Renal cortical epithelial cell (primary cell): ENCODE data around the gene MTMR11. TPM values are rescaled to one million over a fixed set of nuclear protein-coding genes. Genes with fewer than 3 reads are reported as not detected.
"Not testable (repeated sequence)": the region's sequence is repeated elsewhere in the genome, so short reads cannot be mapped to it uniquely, and the experiment has no call there.

Experiments used
- DNase-seq: peaks from one replicate; pipeline ENCODE4 v3.0.0-alpha.2; 2011; ENCODE audit warnings: low read depth
- total RNA-seq: library from RNA; depleted of rRNA; stranded (reverse); fragments of >200 nt; gene quantifications from 2 replicates; pipeline ENCODE4 v1.2.3, GENCODE V29; 2014

MTMR11 gene, protein sequence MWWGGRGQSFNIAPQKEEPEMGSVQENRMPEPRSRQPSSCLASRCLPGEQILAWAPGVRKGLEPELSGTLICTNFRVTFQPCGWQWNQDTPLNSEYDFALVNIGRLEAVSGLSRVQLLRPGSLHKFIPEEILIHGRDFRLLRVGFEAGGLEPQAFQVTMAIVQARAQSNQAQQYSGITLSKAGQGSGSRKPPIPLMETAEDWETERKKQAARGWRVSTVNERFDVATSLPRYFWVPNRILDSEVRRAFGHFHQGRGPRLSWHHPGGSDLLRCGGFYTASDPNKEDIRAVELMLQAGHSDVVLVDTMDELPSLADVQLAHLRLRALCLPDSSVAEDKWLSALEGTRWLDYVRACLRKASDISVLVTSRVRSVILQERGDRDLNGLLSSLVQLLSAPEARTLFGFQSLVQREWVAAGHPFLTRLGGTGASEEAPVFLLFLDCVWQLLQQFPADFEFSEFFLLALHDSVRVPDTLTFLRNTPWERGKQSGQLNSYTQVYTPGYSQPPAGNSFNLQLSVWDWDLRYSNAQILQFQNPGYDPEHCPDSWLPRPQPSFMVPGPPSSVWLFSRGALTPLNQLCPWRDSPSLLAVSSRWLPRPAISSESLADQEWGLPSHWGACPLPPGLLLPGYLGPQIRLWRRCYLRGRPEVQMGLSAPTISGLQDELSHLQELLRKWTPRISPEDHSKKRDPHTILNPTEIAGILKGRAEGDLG
- 5.6 and 7.3 TPM in 2 replicates for total RNA-seq

DNA sequence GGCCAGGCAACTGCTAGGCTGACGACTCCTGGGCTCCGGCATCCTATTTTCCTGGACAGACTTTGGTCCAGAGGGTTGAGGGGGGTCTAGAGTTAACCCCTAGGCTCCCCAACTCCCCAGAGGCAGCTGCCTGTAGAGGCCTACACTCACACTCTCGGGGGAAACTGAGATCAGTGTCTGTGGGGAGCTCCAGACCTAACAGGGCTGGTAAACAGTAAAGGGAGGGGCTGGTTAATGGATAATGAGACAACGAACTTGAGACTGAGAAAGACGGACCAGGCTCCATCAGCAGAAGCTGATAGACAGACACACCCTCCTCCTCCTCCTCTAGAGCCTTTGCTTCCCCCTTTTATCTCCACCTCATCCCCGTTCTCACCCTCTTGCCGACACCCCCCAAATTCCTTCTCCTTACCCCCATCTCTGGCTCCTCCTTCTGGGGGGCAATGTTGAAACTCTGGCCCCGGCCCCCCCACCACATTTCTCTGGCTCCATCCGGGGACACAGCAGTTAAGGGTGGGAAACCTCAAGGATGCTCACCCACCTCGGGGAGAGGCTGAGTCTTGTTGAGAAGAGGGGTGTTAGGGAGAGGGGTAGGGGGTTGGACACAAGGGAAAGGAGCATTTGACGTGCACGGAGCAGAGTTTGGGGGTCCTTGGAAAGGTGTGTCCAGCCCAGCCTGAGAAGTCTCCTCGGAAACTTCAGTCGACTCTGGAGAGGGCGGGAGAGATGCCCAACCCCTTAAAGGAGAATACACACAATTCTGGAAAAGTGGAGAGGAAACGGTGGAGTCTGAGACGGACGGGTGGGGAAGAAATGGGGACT is at the start of gene MTMR11:
TSS of gene MTMR11 (minus strand) at position 710 of the 822 bp plus-strand sequence. CDS start at position 478, 232 bp downstream.
- peak; percentile 59 for DNase-seq

DNA sequence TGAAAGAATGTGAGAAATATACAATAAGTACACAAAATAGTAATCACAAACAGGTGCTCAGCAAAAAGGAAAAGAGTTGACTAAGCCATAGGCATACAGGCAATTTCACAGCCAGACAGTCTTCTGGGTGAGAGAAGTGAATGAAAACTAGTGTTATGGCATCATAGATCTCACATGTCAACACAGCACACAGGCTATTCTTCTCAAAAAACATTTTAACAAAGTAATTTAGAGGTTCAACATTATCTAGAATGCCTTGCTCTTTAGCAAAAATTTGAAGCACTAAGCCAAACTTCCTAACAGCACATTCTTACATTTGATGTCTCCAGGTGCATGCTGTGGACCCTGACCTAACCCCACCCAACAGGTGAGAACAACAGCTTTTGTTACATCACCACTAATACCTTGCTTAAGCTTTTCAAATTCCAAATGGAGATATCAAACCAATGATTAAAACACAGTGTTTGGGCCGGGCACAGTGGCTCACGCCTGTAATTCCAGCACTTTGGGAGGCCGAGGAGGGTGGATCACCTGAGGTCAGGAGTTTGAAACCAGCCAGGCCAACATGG is 43.4 kb upstream of the MTMR11 start:
- DNase-seq: no peak

DNA sequence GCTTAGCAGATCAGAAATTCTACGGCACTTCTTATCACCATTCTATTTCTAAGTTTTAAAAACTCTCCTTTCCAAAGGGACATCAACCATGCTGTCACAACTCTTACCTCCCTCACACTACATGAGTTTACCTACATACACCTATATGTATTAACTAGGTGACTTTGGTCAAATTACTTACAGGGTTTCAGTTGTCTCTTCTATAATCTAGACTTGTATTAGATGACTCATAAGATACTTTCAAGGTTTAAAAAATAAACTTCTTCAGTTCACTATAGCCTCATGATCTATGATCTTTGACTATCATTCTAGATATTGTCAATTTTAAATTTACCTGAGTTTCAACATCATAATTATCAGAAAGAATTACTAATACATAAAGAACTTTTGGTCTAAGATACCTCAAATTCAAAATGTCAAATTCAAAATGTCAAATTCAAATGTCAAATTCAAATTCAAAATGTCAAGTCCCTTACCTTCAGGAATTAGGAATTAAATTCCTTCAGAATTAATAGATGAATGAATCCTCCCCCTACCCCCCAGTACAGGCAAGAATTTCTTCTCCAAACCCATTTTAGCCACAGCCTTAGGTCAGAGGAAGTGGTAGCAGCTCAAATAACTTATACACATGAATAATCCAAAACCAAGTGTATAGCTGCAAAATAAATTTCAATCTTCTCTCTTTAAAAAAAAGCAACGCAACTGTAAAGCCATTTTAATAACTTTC is 42.7 kb upstream of the MTMR11 start:
- no peak for DNase-seq

DNA sequence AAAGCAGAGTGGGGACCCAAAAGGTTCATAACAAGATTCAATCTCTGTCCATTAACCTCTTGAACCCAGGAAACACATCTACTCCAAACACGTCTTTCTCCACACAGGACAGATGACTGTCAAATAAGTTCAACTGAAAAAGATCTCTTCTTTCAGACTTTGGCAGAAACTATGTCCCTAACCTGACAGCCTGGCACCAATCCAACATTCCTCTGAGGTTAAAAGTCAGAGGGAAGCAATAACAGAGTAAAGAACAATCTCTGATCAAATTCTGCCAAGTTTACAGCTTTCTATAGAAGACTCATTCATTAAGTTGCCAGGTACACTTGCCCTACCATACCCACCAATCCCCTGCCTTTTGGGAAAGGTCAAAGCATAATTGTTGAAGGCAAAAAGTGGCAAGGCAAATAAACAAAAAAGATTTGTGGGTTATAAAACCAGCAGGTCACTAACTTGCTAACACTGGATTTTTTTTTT is 41.9 kb upstream of the MTMR11 start:
- DNase-seq: peak; percentile 63

DNA sequence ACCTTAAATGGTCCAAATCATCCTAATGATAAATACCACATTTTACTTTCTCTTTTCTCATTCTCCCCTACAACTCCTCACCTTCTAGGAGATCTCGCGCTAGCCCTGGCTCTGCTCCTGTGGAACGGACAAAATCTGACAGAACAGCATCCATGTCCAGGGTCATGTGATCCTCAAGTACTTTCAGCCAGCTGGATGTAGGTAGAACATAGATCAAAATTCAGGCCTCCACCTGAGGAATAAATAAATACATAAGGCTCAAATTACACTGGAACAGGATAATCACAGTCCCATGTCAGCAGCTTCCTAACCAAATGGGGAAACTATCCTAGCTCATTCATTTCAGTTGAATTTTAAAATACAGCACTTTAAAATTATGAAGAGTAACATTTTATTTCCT is 40.7 kb upstream of the MTMR11 start:
- DNase-seq: no peak

DNA sequence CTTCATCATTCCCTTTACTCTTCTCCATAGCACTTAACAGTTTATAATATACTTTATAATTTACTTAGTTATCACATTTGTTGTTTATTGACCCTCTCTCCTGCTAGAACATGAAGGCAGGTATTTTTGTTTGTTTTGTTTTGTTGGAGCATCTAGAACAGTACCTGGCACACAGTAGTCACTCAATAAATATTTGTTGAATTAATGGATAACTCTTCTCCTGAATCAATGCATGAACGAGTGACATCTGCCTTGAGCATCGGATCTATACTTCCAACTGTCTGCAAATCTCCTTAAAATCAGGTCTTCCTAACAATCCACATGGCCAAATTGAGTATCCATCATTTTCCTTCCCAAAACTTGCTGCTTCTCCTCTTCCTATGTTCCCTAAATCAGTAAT is 35.9 kb upstream of the MTMR11 start:
- no peak for DNase-seq

DNA sequence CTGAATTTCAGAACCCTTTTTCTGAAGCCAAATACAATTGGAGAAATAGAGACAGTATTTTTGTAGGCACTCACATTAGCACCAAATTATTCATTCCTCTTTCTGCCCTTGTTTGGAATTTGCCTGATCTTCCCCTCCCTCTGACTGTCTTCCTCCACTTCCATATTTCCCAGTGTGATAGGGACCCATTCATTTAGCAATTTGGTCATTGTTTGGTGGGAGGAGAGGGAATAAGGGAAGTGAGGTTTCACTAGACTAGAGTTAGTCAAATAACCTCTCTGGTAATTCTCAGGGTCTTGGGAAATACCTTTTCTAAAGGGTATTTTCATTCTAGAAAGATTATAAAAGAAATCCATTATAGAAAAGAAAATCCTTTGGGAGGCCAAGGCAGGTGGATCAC is 31.0 kb upstream of the MTMR11 start:
- no peak for DNase-seq

DNA sequence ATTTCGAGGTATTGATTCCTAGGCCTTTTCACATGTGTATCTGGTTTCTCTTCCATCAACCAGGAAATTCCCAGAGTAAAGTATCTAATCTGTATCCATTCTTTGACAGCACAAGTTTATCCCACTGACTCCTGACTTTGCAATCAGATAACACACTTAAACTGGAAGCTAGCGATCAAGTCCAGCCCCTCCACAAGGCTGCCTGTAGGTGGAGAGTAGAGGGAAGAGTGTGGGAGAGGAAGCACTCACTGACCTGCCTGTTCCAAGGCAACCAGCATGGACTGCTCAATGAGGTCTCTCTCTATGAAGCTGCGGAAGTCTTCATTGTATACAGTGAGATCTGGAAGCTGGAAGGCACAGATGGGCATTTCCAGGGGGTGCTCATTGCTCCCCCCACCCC is 30.4 kb upstream of the MTMR11 start:
- DNase-seq: no peak

DNA sequence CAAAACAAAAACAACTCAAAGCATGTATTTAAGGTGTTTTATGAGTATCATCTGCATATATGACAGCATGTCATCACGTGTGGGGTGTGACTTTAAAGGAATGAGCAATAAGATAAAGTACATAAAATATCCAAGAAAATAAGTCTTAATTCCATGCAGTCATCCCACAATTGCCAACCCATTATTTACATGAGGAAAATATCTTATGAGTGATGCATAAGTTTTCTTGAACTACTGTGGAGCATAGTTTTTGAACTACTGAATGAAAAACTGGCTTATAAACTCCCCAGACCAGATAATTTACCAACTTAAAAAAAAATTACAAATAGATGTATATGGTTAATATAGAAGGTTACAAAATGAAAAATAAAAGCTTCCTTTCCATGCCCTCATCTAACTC is 29.7 kb upstream of the MTMR11 start:
- no peak for DNase-seq

DNA sequence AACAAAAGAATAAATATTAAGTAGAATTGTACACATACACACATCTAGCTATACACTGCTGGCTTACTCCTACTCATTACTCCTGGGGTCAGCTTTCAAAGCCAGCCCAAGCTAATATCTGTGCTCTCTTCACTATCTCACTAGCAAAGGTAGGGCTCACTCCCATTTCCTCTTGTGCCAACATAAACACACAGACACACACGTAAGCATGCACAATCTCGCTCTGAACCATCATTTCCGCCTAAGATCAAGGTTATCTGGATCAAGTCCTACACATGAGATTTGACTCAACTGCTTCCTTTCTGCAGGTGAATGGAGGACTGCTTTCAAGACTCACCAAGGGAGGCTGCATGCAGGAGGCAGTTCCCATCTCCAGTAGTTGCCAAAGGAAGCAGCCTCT is 28.8 kb upstream of the MTMR11 start:
- no peak for DNase-seq

DNA sequence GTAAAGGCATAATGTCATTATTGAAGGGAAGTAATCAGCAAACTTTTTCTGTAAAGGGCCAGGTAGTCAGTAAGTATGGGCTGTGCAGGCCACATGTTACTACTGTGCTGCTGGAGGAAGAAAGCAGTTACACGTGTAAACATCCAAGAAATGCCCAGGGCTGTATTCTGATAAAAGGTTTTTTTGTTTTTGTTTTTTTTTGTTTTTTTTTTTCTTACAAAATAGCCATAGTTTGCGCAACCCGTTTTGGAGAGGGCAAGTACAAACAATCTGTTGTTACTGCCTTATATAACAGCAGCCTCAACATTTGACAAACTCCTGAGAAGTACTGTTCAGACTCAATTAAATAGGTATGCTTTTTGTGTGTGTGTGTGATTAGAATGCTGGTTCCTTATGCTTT is 26.7 kb upstream of the MTMR11 start:
- DNase-seq: peak; percentile 52

DNA sequence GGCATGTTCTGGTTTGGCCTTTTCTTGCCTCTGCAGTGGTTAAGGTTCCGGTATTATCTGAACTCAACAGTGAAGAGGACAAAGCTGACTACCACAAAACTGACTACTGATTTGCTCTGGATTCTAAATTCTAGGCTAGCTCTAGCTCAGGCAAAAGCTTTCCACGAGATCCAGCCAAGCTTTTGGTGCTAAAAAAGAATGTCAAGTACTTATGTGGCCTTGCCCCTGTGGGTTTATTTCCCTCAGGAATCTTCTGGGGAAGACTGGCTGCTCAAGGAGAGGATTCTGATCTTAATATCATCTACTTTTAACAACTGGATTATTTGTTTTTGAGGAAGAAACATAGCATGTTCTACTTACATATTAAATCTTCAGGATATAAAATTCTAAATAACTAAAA is 26.1 kb upstream of the MTMR11 start:
- no peak for DNase-seq

DNA sequence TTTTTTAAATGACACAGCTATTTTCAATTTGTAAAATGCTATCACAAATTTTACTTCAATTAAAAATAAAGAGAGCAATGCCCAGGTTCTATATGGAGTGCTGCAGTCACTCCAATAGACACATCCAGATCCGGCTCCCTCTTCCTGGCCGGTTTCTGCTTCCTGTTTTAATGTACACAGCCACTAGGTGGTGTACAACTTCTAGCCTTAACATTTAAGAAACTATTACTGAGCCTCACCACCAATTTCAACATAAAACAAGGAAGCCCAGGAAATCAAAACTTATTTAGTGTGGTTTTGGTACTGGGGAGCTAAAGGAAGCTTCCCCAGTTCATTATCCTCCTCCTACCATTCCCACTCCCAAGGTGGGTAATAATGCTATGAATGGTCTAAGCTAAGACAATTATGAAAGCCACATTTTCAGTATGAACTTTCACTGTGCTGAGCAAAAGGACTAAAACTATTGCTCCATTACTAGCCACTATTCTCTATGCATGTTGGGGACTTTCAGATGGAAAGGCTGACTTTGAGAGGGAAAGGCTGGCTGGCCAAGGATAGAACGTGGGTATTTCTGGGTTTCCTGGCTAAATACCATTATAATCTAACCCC is 25.5 kb upstream of the MTMR11 start:
- DNase-seq: peak; percentile 84

DNA sequence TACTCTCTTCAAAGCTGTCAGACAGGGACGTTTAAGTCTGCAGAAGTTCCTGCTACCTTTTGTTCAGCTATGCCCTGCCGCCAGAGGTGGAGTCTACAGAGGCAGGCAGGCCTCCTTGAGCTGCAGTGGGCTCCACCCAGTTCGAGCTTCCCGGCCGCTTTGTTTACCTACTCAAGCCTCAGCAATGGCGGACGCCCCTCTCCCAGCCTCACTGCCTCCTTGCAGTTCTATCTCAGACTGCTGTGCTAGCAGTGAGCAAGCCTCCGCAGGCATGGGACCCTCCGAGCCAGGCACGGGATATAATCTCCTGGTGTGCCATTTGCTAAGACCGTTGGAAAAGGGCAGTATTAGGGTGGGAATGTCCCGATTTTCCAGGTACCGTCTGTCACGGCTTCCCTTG is 20.9 kb upstream of the MTMR11 start:
- not testable (repeated sequence) for DNase-seq

DNA sequence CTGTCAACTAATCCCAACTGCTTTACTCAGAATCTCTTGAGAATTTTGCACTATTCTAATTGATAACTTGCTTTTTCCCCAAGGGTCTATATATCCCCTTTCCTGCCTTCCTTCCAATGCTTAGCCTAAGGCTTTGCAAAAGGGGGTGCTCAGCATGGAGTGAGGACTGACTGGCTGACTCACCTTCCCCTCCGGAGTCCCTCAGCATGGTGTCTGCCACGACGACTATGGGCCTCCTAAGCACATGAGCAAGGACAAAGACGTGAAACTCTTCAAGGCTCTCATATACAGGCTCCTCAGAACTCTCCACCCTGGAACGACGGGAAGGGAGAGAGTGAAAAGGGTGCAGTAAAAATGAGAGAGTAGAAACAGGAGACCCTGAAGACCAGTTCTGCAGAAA is 13.2 kb upstream of the MTMR11 start:
- no peak for DNase-seq

DNA sequence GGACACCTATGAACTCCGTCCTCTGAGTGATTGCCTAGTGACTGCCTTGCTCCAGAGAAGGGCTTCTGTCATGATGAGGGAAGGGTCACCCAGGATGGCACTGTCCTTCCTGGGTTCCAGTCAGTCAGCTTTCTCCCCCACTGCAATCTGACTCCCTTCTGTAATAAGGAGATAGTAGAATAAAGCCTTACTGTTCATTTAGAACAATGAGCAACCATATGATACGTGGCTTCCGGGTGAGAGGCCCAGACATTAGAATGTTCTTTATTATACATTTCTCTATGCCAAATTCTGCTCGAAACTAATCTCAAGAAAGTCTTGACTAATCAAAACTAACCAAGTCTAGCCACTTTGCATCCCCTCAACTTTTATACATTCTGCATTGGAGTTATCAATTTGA is 8.5 kb upstream of the MTMR11 start:
- no peak for DNase-seq

DNA sequence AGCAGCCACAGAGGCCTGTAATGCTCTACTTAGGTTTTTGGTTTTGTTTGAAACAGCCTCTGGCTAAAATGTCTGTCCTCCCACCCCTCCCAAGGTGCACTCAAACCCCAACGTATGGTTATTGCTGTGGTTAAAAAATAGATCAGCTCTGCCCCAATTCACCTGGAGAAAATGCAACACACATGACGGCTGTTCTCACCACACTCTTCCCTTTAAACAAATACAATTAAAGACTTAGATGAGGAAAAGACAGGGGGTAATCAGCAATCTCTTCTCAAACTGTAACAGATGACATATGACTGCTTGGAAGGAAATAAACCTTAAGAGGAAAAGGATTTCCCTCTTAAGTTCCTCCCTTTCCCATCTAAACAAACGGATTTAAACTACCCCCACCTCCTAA is 6.2 kb upstream of the MTMR11 start:
- no peak for DNase-seq

DNA sequence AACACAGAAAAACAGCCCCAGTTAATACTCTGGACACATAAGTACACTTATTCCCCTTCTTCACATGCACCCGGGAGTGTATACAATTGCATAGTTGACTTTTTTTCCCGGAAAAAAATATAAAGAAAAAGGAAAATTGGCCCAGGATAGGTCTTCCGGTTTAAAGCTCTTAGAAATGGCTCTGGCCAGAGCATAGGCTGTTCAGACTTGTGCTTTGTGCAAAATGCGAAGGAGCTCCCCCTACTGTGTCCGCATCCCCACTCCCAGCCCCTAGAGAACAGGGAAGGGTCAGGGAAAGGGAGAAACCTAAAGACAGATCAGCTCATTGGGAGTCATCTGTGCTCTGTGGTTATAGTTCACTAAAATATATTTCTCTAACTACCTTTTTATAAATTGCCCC is 5.5 kb upstream of the MTMR11 start:
- DNase-seq: no peak

DNA sequence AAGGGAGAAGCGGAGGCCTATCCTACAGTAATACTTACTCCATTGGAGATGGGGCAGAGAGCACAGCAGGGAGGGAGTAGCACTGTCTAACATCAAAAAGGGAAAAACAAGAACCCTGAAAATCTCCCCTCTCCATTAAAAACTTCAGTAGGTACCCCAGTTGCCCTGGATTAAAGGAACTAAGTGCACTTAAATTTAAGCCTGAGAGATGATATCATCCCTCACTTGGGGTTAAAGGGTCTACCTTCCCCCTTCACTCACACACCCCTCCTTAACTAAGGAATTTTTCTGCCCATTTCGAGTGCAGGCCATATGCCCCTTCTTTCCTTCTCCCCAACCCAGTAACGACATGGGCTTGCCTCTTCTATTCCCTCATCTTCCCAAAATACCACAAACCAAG is 3.7 kb upstream of the MTMR11 start:
- no peak for DNase-seq

DNA sequence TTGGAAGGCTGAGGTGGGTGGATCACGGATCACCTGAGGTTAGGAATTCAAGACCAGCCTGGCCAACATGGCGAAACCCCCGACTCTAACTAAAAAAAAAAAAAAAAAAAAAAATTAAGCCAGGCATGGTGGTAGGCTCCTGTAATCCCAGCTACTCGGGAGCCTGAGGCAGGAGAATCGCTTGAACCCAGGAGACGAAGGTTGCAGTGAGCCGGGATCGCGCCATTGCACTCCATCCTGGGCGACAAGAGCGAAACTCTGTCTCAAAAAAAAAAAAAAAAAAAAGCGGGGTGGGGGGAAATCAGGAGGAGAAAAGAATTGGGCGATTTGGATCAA is 2.0 kb upstream of the MTMR11 start:
- not testable (repeated sequence) for DNase-seq

DNA sequence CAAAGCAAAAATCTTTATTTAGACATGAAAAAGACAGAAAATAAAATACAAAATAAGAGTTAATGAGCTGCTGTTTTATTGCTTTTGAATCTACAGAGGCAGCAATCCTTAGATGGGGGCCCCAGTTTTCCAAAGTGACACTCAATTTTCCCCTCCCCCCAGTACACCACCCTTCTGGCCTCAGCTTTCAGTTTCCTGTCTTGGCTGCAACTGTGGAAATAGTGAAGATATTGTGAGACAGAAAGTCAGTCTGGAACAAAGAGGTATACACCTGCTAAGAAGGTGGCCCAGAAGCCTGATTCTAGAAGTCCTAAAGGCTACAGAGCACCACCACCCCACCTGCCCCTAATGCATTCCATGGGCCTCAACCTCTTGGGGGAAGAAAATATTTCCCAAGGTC is 1.1 kb upstream of the MTMR11 start:
- DNase-seq: no peak
